HuH-7 (cell line): ENCODE data around the gene OBP2A.

Source experiments
- DNase-seq: peaks from one replicate; pipeline ENCODE4 v3.0.0; 2011; ENCODE audit warnings: low spot score

The OBP2A gene

GRCh38 chr9:135552021-135552697, 6.2 kb downstream of the OBP2A start:
- DNase-seq, result no peak

GRCh38 chr9:135552698-135553171, 6.8 kb downstream of the OBP2A start:
- no peak for DNase-seq

- no peak for DNase-seq
Observed at GRCh38 chr9:135554718-135555117, 8.8 kb downstream of the OBP2A start.

GRCh38 chr9:135555203-135555602, 9.3 kb downstream of the OBP2A start:
- DNase-seq, result no peak

- DNase-seq, result no peak
Observed at GRCh38 chr9:135555910-135556309, 10.0 kb downstream of the OBP2A start.

GRCh38 chr9:135559606-135560005, 13.7 kb downstream of the OBP2A start:
- DNase-seq, result no peak

GRCh38 chr9:135561391-135562234, 15.7 kb downstream of the OBP2A start, which contains the start of gene PAEP:
Gene PAEP (plus strand): TSS chr9:135561756.
- no peak for DNase-seq

GRCh38 chr9:135562235-135562745, 16.4 kb downstream of the OBP2A start:
- no peak for DNase-seq

GRCh38 chr9:135563039-135563476, 17.1 kb downstream of the OBP2A start:
- no peak for DNase-seq

GRCh38 chr9:135563858-135564257, 17.9 kb downstream of the OBP2A start:
- DNase-seq, result no peak

- DNase-seq, result no peak
Observed at GRCh38 chr9:135565141-135565628, 19.3 kb downstream of the OBP2A start.

- no peak for DNase-seq
Observed at GRCh38 chr9:135565636-135566035, 19.7 kb downstream of the OBP2A start.

GRCh38 chr9:135566552-135566951, 20.6 kb downstream of the OBP2A start:
- DNase-seq, result no peak

- no peak for DNase-seq
Observed at GRCh38 chr9:135567311-135567710, 21.4 kb downstream of the OBP2A start.

GRCh38 chr9:135568026-135568425, 22.1 kb downstream of the OBP2A start:
- no peak for DNase-seq

GRCh38 chr9:135570456-135570855, 24.5 kb downstream of the OBP2A start:
- no peak for DNase-seq

- no peak for DNase-seq
Observed at GRCh38 chr9:135572233-135572632, 26.3 kb downstream of the OBP2A start.

GRCh38 chr9:135573124-135573523, 27.2 kb downstream of the OBP2A start:
- no peak for DNase-seq

- DNase-seq, result no peak
Observed at GRCh38 chr9:135574331-135574730, 28.4 kb downstream of the OBP2A start.

- no peak for DNase-seq
Observed at GRCh38 chr9:135574943-135575342, 29.0 kb downstream of the OBP2A start.

- DNase-seq, result no peak
Observed at GRCh38 chr9:135575995-135576631, 30.2 kb downstream of the OBP2A start.

- no peak for DNase-seq
Observed at GRCh38 chr9:135577256-135577655, 31.3 kb downstream of the OBP2A start.
